ENCODE data around the gene SLC16A10.

- no peak for TF ChIP-seq CTCF (IDR thresholded peaks at IDR 0.05; ENCODE audit: control extremely low read depth in 1 of 3, insufficient read depth in 1 of 3, low read depth in 1 of 3, low read length in 3 of 3)
- TF ChIP-seq POLR2AphosphoS5 (IDR thresholded peaks at IDR 0.05; ENCODE audit: low read depth, low read length), result no peak
- TF ChIP-seq RNF2 (IDR thresholded peaks at IDR 0.05; ENCODE audit: borderline replicate concordance, low read depth, low read length, missing control alignments, poor library complexity, severe bottlenecking), result no peak
- no peak for TF ChIP-seq MAX (IDR thresholded peaks at IDR 0.05)
- TF ChIP-seq TAF7 (optimal IDR thresholded peaks at IDR 0.05; ENCODE audit: borderline replicate concordance, low read depth, low read length), result no peak
Measured at GRCh38 chr6:111175109-111175508, 87.8 kb downstream of the SLC16A10 start.
